RWPE2 (cell line): Measurements from ENCODE around the gene SH3YL1.
"Not testable (repeated sequence)": the region's sequence is repeated elsewhere in the genome, so short reads cannot be mapped to it uniquely, and the experiment has no call there.

Experiments
- ATAC-seq: fragments of 200-7000 bp; cut with Tn5 transposase; 3 replicates; pipeline ENCODE4 v1.9.1; 2021; ENCODE audit warnings: low read depth
- DNase-seq: peaks from one replicate; pipeline ENCODE4 v3.0.0-alpha.2; 2020; ENCODE audit warnings: low spot score
- H3K27ac ChIP-seq: fragments of 450-650 bp; 2 replicates; pipeline ENCODE4 v1.5.1; 2017; ENCODE audit warnings: mild to moderate bottlenecking; ENCODE audit not compliant: poor library complexity, severe bottlenecking
- H3K27me3 ChIP-seq: fragments of 250-450 bp; sonication (Bioruptor Pico); 2 replicates; pipeline ENCODE4 v1.5.1; 2021; ENCODE audit warnings: mild to moderate bottlenecking, moderate library complexity; ENCODE audit not compliant: insufficient read depth, poor library complexity, severe bottlenecking
- H3K36me3 ChIP-seq: fragments of 250-450 bp; sonication (Bioruptor Pico); 2 replicates; pipeline ENCODE4 v1.5.1; 2020; ENCODE audit warnings: low read depth, mild to moderate bottlenecking, moderate library complexity
- H3K4me1 ChIP-seq: fragments of 250-450 bp; sonication (Bioruptor Pico); 2 replicates; pipeline ENCODE4 v1.5.1; 2021; ENCODE audit warnings: mild to moderate bottlenecking, moderate library complexity; ENCODE audit not compliant: insufficient read depth, poor library complexity, severe bottlenecking
- H3K4me3 ChIP-seq: fragments of 250-450 bp; sonication (Bioruptor Pico); 2 replicates; pipeline ENCODE4 v1.5.1; 2021; ENCODE audit warnings: mild to moderate bottlenecking, moderate library complexity; ENCODE audit not compliant: severe bottlenecking
- H3K9me3 ChIP-seq: fragments of 250-450 bp; sonication (Bioruptor Pico); 2 replicates; pipeline ENCODE4 v1.5.1; 2021; ENCODE audit warnings: mild to moderate bottlenecking, moderate library complexity; ENCODE audit not compliant: severe bottlenecking
- CTCF ChIP-seq: fragments of 450-650 bp; IDR thresholded peaks from one replicate; pipeline ENCODE4 v1.5.1; 2017; ENCODE audit warnings: mild to moderate bottlenecking, moderate library complexity; ENCODE audit not compliant: poor library complexity, severe bottlenecking

Gene SH3YL1

GRCh38 chr2:175161-175786 is 88.6 kb downstream of the SH3YL1 start:
- no peak for ATAC-seq
- no peak for DNase-seq
- H3K4me3 ChIP-seq, result no peak overlapping the region
- no peaks in the 10 kb centered on the region for H3K27me3 ChIP-seq
- H3K36me3 ChIP-seq, result no peaks in the 10 kb centered on the region
- no peak for TF ChIP-seq CTCF
- H3K4me1 ChIP-seq, result peaks cover 11% of the 10 kb centered on the region
- no peak overlapping the region for H3K27ac ChIP-seq
- no peaks in the 10 kb centered on the region for H3K9me3 ChIP-seq

GRCh38 chr2:172120-172519 is 91.7 kb downstream of the SH3YL1 start:
- not testable (repeated sequence) for H3K27me3 ChIP-seq, H3K27ac ChIP-seq, H3K9me3 ChIP-seq, H3K4me3 ChIP-seq, H3K4me1 ChIP-seq, H3K36me3 ChIP-seq, DNase-seq
- peak; percentile 43 for TF ChIP-seq CTCF
- peak; percentile 42; the same call in 1 of the 3 replicates for ATAC-seq

- Histone ChIP-seq H3K36me3 (no peaks in the 10 kb centered on the region), H3K4me3 (no peak overlapping the region), H3K27me3 (no peaks in the 10 kb centered on the region), H3K4me1 (no peaks in the 10 kb centered on the region), H3K9me3 (no peaks in the 10 kb centered on the region), H3K27ac (no peak overlapping the region)
- no peak for TF ChIP-seq CTCF
- ATAC-seq, result peak; percentile 51; the same call in 2 of the 3 replicates
- DNase-seq, result no peak
Measured at GRCh38 chr2:169741-170140, 94.1 kb downstream of the SH3YL1 start.
